PFSK-1 (cell line): Measurements from ENCODE around the gene HLCS. TPM values are rescaled to one million over a fixed set of nuclear protein-coding genes. Genes with fewer than 3 reads are reported as not detected.

ENCODE experiments used
- FOXP2 ChIP-seq: optimal IDR thresholded peaks from 2 replicates; pipeline ENCODE3; 2011; ENCODE audit warnings: borderline replicate concordance, control low read depth, inconsistent platforms; ENCODE audit not compliant: insufficient read depth; ENCODE audit errors: extremely low read length, extremely low read depth
- POLR2AphosphoS5 ChIP-seq: IDR thresholded peaks from 2 replicates; pipeline ENCODE4 v1.6.1; 2012; ENCODE audit warnings: low read depth, mild to moderate bottlenecking, control low read depth, low read length, moderate library complexity
- REST ChIP-seq, 2 experiments: IDR thresholded peaks; 2 replicates each; pipeline versions ENCODE4 v1.6.1 to v1.8.0; 2011 to 2012; ENCODE audit warnings: low read depth in 2 of 2, low read length in 2 of 2, control low read depth in 1 of 2, inconsistent platforms in 1 of 2, mild to moderate bottlenecking in 1 of 2, moderate library complexity in 1 of 2; ENCODE audit not compliant: insufficient read depth in 1 of 2
- SIN3A ChIP-seq: IDR thresholded peaks from 2 replicates; pipeline ENCODE4 v1.6.1; 2012; ENCODE audit warnings: mild to moderate bottlenecking, low read length, moderate library complexity, borderline replicate concordance; ENCODE audit not compliant: insufficient read depth
- TAF1 ChIP-seq: IDR thresholded peaks from 2 replicates; pipeline ENCODE4 v1.6.1; 2012; ENCODE audit warnings: low read length, control low read depth, borderline replicate concordance; ENCODE audit not compliant: insufficient read depth
- polyA plus RNA-seq: library from polyadenylated mRNA; unstranded; fragments of >200 nt; gene quantifications from one replicate; pipeline ENCODE4 v1.2.1, GENCODE V29; 2012; ENCODE audit warnings: low read depth, missing spikeins; ENCODE audit not compliant: insufficient read length

HLCS gene
- 11.6 TPM for polyA plus RNA-seq

GRCh38 chr21:36966066-36966820 is at the start of gene HLCS:
TSS of gene HLCS (minus strand) at chr21:36966669. CDS start at chr21:36966638, 31 bp downstream.
- TF ChIP-seq REST (IDR thresholded peaks at IDR 0.05; ENCODE audit: insufficient read depth in 1 of 2, low read depth in 2 of 2, low read length in 2 of 2) (0 out of 4 replicates have a peak, but pooled peaks of 1 of the 2 experiments have one; percentile 7), POLR2AphosphoS5 (peak; percentile 19; the same call in 1 of the 2 replicates), FOXP2 (peak; percentile 10), TAF1 (no peak)

- TF ChIP-seq FOXP2 (peak; percentile 71), POLR2AphosphoS5 (no peak), SIN3A (no peak)
Observed at GRCh38 chr21:37009740-37010341, 43.4 kb upstream of the HLCS start.

GRCh38 chr21:37008724-37009123 is 42.3 kb upstream of the HLCS start:
- TF ChIP-seq SIN3A (no peak), FOXP2 (no peak), POLR2AphosphoS5 (no peak), REST (IDR thresholded peaks at IDR 0.05; ENCODE audit: insufficient read depth in 1 of 2, low read depth in 2 of 2, low read length in 2 of 2) (no peak), TAF1 (no peak)

GRCh38 chr21:37006486-37007291 is 40.2 kb upstream of the HLCS start, which contains the start of gene RIPPLY3:
TSS of gene RIPPLY3 (plus strand) at chr21:37006702. CDS start at chr21:37006773, 71 bp downstream.
- no peak for TF ChIP-seq POLR2AphosphoS5
- TF ChIP-seq TAF1 = no peak
- no peak for TF ChIP-seq FOXP2
- TF ChIP-seq SIN3A = no peak
- no peak for TF ChIP-seq REST (IDR thresholded peaks at IDR 0.05; ENCODE audit: insufficient read depth in 1 of 2, low read depth in 2 of 2, low read length in 2 of 2)
